Medulla oblongata (tissue), 1 donor: ENCODE measurements around the gene IFT22.
"Not testable (repeated sequence)": the region's sequence is repeated elsewhere in the genome, so short reads cannot be mapped to it uniquely, and the experiment has no call there.

Experiments used
- DNase-seq: peaks from one replicate; pipeline ENCODE4 v3.0.0-alpha.2; 2015; ENCODE audit errors: extremely low spot score

The IFT22 gene

GRCh38 chr7:101278461-101279292, 42.9 kb downstream of the IFT22 start:
- DNase-seq = no peak

- no peak for DNase-seq
These were observed 44.5 kb downstream of the IFT22 start for GRCh38 chr7:101277155-101277554.

- no peak for DNase-seq
These were observed 48.4 kb downstream of the IFT22 start for GRCh38 chr7:101273206-101273605.

DNA sequence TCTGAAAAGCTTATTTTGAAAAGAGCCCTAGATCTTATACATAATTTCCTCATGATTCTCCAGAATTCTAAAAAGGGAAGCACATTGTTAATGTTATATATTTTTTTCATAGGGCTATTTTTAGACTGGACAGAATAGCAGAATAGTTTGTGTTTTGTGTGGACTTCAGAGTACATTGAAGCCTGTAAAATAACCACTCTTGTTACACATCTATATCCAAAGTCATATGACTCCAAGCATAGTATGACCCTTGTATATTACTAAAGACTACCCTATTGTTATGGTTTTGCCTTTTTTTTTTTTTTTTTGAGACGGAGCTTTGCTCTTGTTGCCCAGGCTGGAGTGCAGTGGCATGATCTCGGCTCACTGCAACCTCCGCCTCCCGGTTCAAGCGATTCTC, 50.6 kb downstream of the IFT22 start:
- peak; percentile 62 for DNase-seq

DNA sequence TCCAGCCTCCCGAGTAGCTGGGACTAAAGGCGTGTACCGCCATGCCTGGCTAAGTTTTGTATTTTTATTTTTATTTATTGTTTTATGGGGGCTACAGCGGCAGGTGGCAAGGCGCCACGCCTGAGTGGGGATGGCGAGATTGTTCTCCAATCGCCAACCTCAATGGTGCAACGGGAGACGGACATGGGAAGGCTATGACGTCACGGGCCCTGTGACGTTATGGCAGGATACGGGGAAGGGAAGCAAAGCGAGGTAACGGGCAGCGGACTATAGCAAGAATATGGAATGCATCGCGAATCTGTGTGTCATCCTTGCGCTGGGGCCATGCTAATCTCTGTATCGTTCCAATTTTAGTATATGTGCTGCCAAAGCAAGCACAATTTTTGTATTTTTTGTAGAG, 51.9 kb downstream of the IFT22 start:
- DNase-seq = no peak

- no peak for DNase-seq
These were observed 55.7 kb downstream of the IFT22 start for GRCh38 chr7:101265622-101266516.

DNA sequence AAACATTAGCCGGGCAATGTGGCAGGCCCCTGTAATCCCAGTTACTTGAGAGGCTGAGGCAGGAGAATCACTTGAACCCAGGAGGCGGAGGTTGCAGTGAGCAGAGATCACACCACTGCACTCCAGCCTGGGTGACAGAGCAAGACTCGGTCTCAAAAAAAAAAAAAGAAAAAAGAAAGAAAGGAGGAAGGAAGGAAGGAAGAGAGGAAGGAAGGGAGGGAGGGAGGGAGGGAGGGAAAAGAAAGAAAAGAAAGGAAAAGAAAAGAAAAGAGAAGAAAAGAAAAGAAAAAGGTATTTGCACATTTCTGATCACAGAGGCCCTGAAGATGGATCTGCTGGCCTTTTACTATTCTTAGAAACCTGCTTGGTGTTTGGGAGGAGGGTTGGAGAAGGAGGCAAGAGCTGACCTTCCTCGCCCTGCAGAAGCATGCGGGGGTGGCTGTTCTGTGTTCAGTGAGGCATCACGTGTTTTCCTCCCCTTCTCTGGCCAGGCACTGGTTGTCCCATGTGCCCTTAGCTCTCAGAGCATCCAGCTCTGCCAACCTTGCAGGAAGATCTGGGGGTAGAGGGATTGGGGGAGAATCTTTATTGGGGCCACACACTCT, 57.4 kb downstream of the IFT22 start:
- DNase-seq = not testable (repeated sequence)
